GM12892 (cell line): Measurements from ENCODE around the gene KDR. TPM values are rescaled to one million over a fixed set of nuclear protein-coding genes. Genes with fewer than 3 reads are reported as not detected.

ENCODE experiments used
- DNase-seq: peaks from one replicate; pipeline ENCODE4 v3.0.0; 2011; ENCODE audit not compliant: insufficient read length
- FAIRE-seq: peaks from 2 replicates; lab custom pipeline; 2011; peaks lifted over from hg19 to GRCh38; lab: Jason Lieb, UNC
- POLR2A ChIP-seq: IDR thresholded peaks from 2 replicates; pipeline ENCODE4 v1.6.1; 2011; ENCODE audit warnings: low read depth, low read length, control low read depth
- POLR2AphosphoS5 ChIP-seq: IDR thresholded peaks from 2 replicates; pipeline ENCODE4 v1.6.1; 2011; ENCODE audit warnings: low read depth, low read length, control low read depth
- TAF1 ChIP-seq: IDR thresholded peaks from 2 replicates; pipeline ENCODE4 v1.6.1; 2011; ENCODE audit warnings: low read depth, mild to moderate bottlenecking, control low read depth, low read length, borderline replicate concordance
- polyA plus RNA-seq: library from polyadenylated mRNA; unstranded; fragments of >200 nt; gene quantifications from one replicate; pipeline ENCODE4 v1.2.1, GENCODE V29; 2012; ENCODE audit warnings: missing spikeins, inconsistent platforms; ENCODE audit not compliant: missing spikeins

The KDR gene
- polyA plus RNA-seq, result not detected

DNA sequence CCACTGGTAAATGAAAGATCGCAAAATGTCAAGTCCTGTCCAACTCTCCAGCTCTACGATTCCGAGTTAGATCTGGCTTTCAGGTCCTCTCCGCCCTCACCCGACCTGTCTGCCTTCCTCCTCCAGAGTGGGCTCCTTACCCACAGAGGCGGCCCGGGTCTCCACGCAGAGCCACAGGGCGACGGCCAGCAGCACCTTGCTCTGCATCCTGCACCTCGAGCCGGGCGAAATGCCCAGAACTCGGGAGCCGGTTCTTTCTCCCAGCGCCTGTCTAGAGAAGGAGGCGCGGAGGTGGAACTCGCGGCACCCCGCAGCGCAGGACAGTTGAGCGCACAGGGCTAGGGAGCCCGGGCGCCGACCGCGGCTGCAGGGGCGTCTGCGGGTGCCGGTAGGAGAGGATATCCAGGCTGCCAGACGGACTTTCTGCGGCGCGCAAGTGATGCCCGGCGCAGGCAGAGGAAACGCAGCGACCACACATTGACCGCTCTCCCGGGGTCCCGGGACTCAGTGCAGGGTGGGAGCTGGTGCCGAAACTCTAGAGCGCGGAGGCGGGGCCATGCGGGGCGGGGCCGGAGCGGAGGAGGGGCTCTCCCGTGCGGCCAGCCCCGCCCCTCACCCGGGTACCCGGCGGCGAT, at the start of gene KDR:
KDR (minus strand) TSS at position 509 of the 635 bp plus-strand sequence; CDS start at position 207, 302 bp downstream.
- TF ChIP-seq POLR2A, result no peak
- TF ChIP-seq POLR2AphosphoS5, result no peak
- no peak for TF ChIP-seq TAF1
- no peak for FAIRE-seq
- DNase-seq, result no peak

DNA sequence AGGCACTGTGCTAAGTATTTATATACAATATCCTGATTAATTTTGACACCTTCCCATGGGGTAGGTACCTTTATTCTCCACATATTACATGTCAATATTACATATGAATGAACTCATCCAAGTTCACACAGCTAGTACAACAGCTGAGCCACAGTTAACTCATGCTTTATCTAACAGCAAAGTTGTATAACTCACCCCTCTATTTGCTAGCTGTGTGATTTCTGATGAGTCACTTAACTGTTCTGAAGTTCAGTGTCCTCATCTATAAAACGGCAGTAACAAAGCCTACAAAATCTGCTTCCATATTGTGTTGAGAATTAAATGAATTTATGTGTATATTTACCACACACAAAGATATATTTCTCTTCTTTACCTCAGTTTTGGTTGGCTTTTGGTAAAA, 48.2 kb upstream of the KDR start:
- DNase-seq (no peak), FAIRE-seq (no peak)
- TF ChIP-seq POLR2AphosphoS5 (no peak), POLR2A (no peak), TAF1 (no peak)

DNA sequence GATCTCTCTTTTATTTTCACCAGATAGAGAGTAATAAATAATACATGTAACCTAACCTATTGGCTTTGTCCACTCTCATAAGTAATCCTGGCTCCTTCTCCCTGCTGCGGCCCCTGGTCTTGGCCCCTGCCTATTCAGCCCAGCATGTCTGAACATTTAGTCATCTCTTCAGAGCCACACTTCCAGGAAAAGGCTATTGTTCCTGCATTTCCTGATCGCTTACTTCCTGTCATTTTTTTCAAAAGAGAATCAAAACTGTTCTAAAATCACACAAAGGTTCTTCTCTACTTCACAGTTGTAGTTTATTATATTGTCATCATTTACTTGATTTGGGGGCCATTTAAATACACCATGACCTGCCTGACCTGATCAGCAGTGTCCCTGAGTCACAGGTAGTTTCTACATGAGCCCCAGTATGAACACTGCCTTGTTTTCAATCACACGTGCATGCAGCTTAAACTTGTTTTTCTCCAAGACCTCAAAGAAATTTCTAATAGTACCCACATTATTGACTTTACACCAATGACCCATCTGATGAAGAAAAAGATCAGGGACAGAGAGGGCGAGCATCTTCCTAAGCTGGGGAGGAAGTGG, 47.4 kb upstream of the KDR start:
- FAIRE-seq, result no peak
- TF ChIP-seq POLR2A (no peak), POLR2AphosphoS5 (no peak), TAF1 (no peak)
- DNase-seq, result no peak

DNA sequence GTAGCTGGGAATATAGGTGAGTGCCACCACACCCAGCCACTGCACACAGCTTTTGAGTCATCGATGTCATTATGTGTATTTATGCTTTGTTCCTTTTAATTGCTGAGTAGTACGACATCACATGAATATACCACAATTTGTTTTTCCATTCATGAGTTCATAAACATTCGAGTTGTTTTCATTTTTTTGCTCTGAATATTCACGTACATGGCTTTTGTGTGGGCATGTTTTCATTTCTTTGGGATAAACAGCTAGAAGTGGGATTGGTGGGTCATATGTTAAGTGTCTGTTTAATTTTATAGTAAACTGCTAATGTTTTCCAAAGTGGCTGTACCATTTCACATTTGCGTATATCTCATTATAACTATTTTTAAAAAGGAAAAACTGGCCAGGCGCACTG, 45.1 kb upstream of the KDR start:
- DNase-seq (no peak), FAIRE-seq (no peak)
- TF ChIP-seq TAF1 (no peak), POLR2A (no peak), POLR2AphosphoS5 (no peak)

DNA sequence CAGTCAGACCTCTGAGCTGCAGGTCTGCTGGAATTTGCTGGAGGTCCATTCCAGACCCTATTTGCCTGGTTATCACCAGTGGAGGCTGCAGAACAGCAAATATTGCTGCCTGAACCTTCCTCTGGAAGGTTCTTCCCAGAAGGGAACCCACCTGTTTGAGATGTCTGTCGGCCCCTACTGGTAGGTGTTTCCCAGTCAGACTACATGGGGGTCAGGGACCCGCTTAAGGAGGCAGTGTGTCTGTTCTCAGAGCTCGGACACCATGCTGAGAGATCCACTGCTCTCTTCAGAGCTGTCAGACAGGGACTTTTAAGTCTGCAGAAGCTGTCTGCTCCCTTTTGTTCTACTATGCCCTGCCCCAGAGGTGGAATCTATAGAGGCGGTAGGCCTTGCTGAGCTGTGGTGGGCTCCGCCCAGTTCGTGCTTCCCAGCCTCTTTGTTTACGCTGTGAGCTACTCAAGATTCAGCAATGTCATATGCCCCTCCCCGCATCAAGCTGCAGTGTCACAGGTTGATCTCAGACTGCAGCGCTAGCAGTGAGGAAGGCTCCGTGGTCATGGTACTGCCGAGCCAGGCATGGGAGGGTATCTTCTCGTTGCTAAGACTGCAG, 44.1 kb upstream of the KDR start:
- FAIRE-seq, result no peak
- TF ChIP-seq POLR2A, result no peak
- TF ChIP-seq TAF1, result no peak
- no peak for TF ChIP-seq POLR2AphosphoS5
- DNase-seq, result no peak

DNA sequence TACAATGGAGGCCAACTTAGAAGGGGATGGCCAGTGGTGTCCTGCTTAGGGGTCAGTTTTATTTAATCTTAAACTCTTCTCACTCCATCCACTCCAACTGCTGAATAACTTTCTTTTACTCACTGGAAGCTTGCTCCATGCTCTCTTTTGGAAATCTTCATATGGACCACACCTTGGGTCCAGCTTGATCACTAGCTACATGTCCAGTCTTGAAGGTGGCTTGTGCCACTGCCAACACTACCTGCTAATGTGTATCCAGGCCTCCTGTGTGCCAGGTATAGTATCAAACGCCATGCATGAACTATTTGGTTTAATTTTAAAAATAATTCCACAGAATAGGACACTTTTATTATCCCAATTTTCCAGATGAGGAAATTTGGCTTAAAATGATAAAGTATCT, 37.0 kb upstream of the KDR start:
- DNase-seq, result no peak
- no peak for FAIRE-seq
- no peak for TF ChIP-seq POLR2AphosphoS5
- no peak for TF ChIP-seq TAF1
- no peak for TF ChIP-seq POLR2A

DNA sequence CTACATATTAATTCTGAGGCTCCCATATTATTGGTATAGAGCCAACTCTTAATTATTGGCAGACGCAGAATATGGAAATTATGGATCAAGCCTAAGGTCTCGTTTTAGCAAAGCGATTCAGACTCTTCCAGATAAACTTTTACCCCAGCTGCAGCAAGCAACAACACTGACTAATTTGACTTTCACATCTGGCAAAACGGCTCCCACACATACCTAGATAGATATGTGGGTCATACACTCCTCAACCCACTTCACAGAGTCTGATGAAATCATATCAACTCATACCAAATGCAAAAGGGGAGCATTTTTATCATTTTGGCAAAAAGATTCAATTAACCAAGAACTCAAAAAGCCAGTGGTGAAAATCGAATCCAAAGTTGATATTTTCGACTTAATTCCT, 36.3 kb upstream of the KDR start:
- TF ChIP-seq POLR2A (no peak), POLR2AphosphoS5 (no peak), TAF1 (no peak)
- DNase-seq (no peak), FAIRE-seq (no peak)

DNA sequence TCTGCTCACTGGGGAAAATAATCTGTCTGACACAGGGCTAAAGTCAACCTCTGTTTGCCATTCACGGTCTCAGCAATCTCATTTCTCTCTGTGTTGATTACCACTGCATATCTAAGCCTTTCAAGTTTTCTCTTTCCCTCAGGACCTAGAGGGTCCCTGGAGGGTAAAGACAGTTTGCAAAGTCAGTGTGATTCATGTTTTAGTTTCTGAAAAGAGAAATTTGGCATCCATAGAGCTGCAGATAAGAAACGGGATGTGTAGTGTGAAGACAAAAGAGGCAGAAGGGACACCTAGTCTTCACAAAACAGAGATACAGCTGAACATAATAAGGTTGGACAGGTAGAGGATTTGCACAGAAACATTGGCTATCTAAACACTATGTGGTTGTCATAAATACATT, 34.5 kb upstream of the KDR start:
- TF ChIP-seq TAF1 (no peak), POLR2AphosphoS5 (no peak), POLR2A (no peak)
- FAIRE-seq (no peak), DNase-seq (no peak)

DNA sequence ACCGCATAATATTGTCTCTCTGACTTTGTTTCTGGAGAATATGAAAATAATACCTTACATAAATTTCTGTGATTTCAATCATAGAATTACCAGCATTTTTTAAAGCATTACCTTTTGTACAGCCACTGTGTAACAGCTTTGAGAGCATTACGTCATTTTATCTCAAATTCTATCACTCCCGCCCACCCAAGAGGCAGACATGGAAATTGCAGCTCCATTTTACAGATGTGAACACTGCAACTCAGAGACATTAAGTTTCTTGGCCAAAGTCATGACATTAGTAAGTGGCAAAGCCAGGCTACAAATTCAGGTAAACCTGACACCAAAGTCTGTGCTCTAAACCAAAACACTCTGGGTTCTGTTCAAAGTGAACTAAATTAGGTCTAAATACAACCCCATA, 33.6 kb upstream of the KDR start:
- DNase-seq (no peak), FAIRE-seq (no peak)
- TF ChIP-seq POLR2AphosphoS5, result no peak
- no peak for TF ChIP-seq TAF1
- no peak for TF ChIP-seq POLR2A

DNA sequence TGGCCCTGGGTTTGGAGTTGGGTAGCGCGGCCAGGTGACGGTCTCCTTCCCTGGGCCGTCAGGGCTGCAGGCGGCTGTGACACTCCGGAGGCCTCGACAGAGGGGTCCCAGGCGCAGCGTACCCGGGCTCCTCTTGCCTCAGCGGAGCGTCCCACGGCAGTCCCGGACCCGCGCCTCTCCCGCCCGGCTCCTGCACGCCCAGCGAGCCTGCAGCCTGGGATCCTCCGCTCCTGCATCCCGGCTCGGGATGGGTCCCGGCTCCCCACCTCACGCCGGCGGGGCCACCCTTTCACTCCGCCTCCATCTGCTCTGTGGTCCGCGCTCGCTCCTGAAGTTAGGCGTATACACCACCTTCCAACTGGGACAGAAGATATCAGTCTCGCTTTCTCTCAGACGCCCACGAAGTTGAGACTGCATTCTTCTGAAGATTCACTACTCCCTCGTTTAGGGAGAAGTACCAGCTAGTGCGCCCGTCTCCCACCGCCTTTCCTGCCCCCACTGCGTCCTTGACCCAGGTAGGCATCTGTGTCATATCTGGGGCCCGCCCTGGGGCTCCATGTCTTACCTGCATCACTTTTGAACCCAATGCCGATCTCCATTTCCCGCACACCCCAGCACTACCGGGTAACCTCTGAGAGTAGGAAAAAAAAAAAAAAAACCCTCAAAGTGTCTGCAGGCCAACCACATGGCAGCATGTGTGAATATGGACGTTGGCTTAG, 32.3 kb upstream of the KDR start:
- no peak for FAIRE-seq
- no peak for DNase-seq
- TF ChIP-seq POLR2A (no peak), POLR2AphosphoS5 (no peak), TAF1 (no peak)

DNA sequence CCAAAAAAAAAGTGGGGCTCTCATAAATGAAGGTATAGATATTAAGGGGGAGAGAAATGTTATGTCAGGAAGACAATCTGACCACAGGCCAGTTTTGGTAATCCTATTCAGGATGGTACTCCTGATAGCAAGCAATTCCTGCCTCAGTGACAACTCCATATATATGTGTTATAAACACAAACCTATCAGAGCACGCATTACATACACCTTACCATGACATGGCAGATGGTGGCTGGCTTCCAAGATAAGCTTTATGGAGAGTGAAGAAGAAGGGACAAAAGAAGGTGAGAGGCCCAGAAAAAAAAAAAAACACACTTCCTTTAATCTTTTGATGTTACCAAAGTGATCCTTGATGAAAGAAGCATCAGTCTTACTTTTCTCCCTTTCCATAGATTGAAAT, 29.5 kb upstream of the KDR start:
- TF ChIP-seq POLR2AphosphoS5 (no peak), TAF1 (no peak), POLR2A (no peak)
- DNase-seq (no peak), FAIRE-seq (no peak)
